ENCODE results near the gene AGAP2.

DNA sequence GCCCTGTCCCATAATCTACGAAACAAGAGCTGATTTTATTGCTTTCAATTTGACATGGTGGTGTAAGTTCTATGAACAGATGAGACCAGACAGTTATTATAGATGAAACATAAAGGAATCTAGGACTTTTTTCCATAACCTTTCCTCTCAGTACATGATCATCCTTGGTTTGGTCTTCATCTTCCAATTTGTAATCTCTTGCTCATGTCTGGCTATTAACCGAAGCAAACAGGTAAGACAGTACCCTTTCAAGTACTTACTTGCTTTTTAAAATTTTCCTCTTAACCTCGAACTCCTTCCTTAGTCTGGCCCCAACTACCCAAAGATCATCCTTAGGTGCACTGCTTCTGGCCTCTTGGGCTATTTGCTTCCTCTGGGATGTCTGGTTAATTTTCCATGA lies 7.5 kb upstream of the AGAP2 start:
- peak; percentile 12 for TF ChIP-seq POLR2AphosphoS5 (IDR thresholded peaks at IDR 0.05; ENCODE audit: borderline replicate concordance, low read depth, low read length)
- no peak for TF ChIP-seq EZH2 (IDR thresholded peaks at IDR 0.05)
- TF ChIP-seq FOXP2 (optimal IDR thresholded peaks at IDR 0.05; ENCODE audit: control extremely low read depth, extremely low read length, insufficient read depth), result no peak
